ENCODE measurements around the gene KDM4C. TPM values are rescaled to one million over a fixed set of nuclear protein-coding genes. Genes with fewer than 3 reads are reported as not detected.

Gene KDM4C
- total and polyA plus RNA-seq, 2 of the 13 experiments (the other 11 are each of a cell fraction or from before 2014, with no cell fraction given), result 19.4 to 23.6 TPM

DNA sequence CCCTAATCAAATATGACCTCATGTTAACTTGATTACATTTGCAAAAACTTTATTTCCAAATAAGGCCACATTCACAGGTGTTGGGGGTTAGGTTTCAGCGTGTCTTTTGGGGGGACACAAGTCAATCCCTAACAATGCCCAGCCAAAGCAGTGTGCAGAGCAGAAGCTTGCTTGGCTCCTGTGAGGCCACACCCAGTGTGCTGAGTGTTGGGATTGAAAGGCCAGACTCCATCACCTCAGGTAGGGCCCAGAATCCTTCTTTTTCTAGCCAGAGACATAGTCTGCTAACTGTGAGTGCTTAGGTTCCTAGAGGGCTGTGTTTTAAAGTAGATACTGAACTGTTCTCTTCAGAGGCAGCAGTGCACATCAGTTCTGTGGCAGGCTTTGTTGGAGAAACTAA lies 27.9 kb downstream of the KDM4C start:
- DNase-seq (ENCODE audit: low spot score) (no peak), ATAC-seq (no peak), FAIRE-seq (no peak)
- in situ Hi-C loops (cut with HindIII; ENCODE audit: extremely low pct_ligation_motif_present, low pct_unique_long_range_greater_than_20kb), result no loop called here
- WGBS (ENCODE audit: low lambda C conversion rate), result 71% methylated on average over 1 of the region's 1 CpG
- Histone ChIP-seq H3K27ac (ENCODE audit: extremely low read length, insufficient read depth, low read length) (peak overlapping the region; percentile 93), H3K79me2 (ENCODE audit: insufficient read depth, low read length) (peaks cover 87% of the 10 kb centered on the region), H3K36me3 (replicated peaks in 1 of 2; ENCODE audit: control insufficient read depth in 1 of 2, insufficient read depth in 2 of 2, low read length in 2 of 2) (no peaks in the 10 kb centered on the region), H3K4me3 (replicated peaks in 1 of 3; ENCODE audit: insufficient read depth in 1 of 3, low read depth in 2 of 3, low read length in 3 of 3) (no peak overlapping the region), H3K27me3 (ENCODE audit: control insufficient read depth in 1 of 2, insufficient read depth in 2 of 2, low read length in 2 of 2) (no peaks in the 10 kb centered on the region; a peak in 1 of 5 replicates), H3K9me3 (ENCODE audit: low read length) (no peaks in the 10 kb centered on the region), H3K4me2 (ENCODE audit: low read depth, low read length) (0 out of 2 replicates have a peak overlapping the region, but pooled peaks have one; percentile 8), H4K20me1 (ENCODE audit: insufficient read depth, low read length) (no peaks in the 10 kb centered on the region), H3K4me1 (ENCODE audit: insufficient read depth, low read length) (peaks cover 98% of the 10 kb centered on the region), H2AFZ (ENCODE audit: low read length) (no peak overlapping the region), H3K9ac (ENCODE audit: insufficient read depth, low read depth, low read length) (no peak overlapping the region; the same call in 1 of the 2 replicates)
- no TSS peak for BruUV-seq (replicated peaks)
- CTCF ChIA-PET (ENCODE audit: low intra/inter-chr PET ratio, low total read pairs), result no interaction called here
- no peak for TF ChIP-seq HIVEP1 (CRISPR knock-in tag; IDR thresholded peaks at IDR 0.05)
- peak; percentile 18; the same call in 1 of the 2 replicates for TF ChIP-seq SAP130 (CRISPR knock-in tag; IDR thresholded peaks at IDR 0.05; ENCODE audit: low read depth)
- intact Hi-C loops (cut with micrococcal nuclease; ENCODE audit: unreplicated experiment), result no loop called here
- POLR2A ChIA-PET, result interaction anchor here (1.1 to 11.2 kb wide), 2 partner anchors 28 to 70 kb away, joined by 5 to 130 read pairs; partner anchors contain the start of gene KDM4C

DNA sequence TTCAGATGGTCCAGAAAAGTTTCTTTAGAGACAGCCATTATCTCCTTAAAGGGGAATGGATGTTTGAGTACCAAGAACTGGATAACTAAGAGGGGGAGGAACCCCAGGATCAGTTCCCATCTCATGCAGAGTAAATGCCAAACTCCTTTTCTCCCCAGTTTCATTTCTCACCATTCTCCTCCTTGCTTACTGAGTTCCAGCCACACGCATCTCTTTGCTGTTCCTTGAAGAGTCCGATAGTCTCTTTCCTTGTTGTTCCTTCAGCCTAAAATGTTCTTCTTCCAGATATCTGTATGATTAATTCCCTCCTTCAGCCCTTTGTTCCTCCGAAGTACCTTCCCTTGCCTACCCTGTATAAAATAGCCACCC lies 30.0 kb downstream of the KDM4C start:
- intact Hi-C loops (cut with micrococcal nuclease; ENCODE audit: unreplicated experiment), result loop anchor here (1.0 kb wide), 1 partner anchor 30 kb away; the partner anchor contains the start of gene KDM4C
- H2AFZ ChIP-seq (ENCODE audit: low read length), result no peak overlapping the region
- peak overlapping the region; percentile 100 for H3K4me2 ChIP-seq (ENCODE audit: low read depth, low read length)
- peaks cover 86% of the 10 kb centered on the region for H3K79me2 ChIP-seq (ENCODE audit: insufficient read depth, low read length)
- DNase-seq (ENCODE audit: low spot score) (no peak), FAIRE-seq (no peak), ATAC-seq (peak; percentile 7)
- no peaks in the 10 kb centered on the region for H3K9me3 ChIP-seq (ENCODE audit: low read length)
- in situ Hi-C loops (cut with HindIII; ENCODE audit: extremely low pct_ligation_motif_present, low pct_unique_long_range_greater_than_20kb), result no loop called here
- no peaks in the 10 kb centered on the region; a peak in 1 of 5 replicates for H3K27me3 ChIP-seq (ENCODE audit: control insufficient read depth in 1 of 2, insufficient read depth in 2 of 2, low read length in 2 of 2)
- POLR2A ChIA-PET, result interaction anchor here (0.8 to 2.1 kb wide), 5 partner anchors 10 to 73 kb away, joined by 3 to 8 read pairs (median 4); partner anchors contain the start of gene KDM4C
- CTCF ChIA-PET (ENCODE audit: low intra/inter-chr PET ratio, low total read pairs), result no interaction called here
- WGBS (ENCODE audit: low lambda C conversion rate), result 2% methylated on average over 3 of the region's 3 CpGs
- peak overlapping the region; percentile 85 for H3K9ac ChIP-seq (ENCODE audit: insufficient read depth, low read depth, low read length)
- peak overlapping the region; percentile 93 for H3K27ac ChIP-seq (ENCODE audit: extremely low read length, insufficient read depth, low read length)
- no peaks in the 10 kb centered on the region for H4K20me1 ChIP-seq (ENCODE audit: insufficient read depth, low read length)
- peaks cover 95% of the 10 kb centered on the region for H3K4me1 ChIP-seq (ENCODE audit: insufficient read depth, low read length)
- peaks cover 0 to 3% of the 10 kb centered on the region in 2 experiments; a peak in 2 of 5 replicates for H3K36me3 ChIP-seq (replicated peaks in 1 of 2; ENCODE audit: control insufficient read depth in 1 of 2, insufficient read depth in 2 of 2, low read length in 2 of 2)
- peak overlapping the region; percentile 48 to 76 (median 52) for H3K4me3 ChIP-seq (replicated peaks in 1 of 3; ENCODE audit: insufficient read depth in 1 of 3, low read depth in 2 of 3, low read length in 3 of 3)
- BruUV-seq (replicated peaks), result TSS peak; percentile 97
- TF ChIP-seq, protein P1, sequence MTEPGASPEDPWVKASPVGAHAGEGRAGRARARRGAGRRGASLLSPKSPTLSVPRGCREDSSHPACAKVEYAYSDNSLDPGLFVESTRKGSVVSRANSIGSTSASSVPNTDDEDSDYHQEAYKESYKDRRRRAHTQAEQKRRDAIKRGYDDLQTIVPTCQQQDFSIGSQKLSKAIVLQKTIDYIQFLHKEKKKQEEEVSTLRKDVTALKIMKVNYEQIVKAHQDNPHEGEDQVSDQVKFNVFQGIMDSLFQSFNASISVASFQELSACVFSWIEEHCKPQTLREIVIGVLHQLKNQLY (CRISPR knock-in tag; IDR thresholded peaks at IDR 0.05), result no peak
- TF ChIP-seq ZNF543 (CRISPR knock-in tag; IDR thresholded peaks at IDR 0.05), result peak; percentile 8; the same call in 1 of the 2 replicates
- TF ChIP-seq ZNF460 (CRISPR knock-in tag; IDR thresholded peaks at IDR 0.05; ENCODE audit: borderline replicate concordance), result no peak
- no peak for TF ChIP-seq ATF7 (IDR thresholded peaks at IDR 0.05)
- TF ChIP-seq ATF7 (CRISPR knock-in tag; IDR thresholded peaks at IDR 0.05), result no peak
- TF ChIP-seq, protein P2, sequence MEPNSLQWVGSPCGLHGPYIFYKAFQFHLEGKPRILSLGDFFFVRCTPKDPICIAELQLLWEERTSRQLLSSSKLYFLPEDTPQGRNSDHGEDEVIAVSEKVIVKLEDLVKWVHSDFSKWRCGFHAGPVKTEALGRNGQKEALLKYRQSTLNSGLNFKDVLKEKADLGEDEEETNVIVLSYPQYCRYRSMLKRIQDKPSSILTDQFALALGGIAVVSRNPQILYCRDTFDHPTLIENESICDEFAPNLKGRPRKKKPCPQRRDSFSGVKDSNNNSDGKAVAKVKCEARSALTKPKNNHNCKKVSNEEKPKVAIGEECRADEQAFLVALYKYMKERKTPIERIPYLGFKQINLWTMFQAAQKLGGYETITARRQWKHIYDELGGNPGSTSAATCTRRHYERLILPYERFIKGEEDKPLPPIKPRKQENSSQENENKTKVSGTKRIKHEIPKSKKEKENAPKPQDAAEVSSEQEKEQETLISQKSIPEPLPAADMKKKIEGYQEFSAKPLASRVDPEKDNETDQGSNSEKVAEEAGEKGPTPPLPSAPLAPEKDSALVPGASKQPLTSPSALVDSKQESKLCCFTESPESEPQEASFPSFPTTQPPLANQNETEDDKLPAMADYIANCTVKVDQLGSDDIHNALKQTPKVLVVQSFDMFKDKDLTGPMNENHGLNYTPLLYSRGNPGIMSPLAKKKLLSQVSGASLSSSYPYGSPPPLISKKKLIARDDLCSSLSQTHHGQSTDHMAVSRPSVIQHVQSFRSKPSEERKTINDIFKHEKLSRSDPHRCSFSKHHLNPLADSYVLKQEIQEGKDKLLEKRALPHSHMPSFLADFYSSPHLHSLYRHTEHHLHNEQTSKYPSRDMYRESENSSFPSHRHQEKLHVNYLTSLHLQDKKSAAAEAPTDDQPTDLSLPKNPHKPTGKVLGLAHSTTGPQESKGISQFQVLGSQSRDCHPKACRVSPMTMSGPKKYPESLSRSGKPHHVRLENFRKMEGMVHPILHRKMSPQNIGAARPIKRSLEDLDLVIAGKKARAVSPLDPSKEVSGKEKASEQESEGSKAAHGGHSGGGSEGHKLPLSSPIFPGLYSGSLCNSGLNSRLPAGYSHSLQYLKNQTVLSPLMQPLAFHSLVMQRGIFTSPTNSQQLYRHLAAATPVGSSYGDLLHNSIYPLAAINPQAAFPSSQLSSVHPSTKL (CRISPR knock-in tag; IDR thresholded peaks at IDR 0.05), result no peak
- no peak for TF ChIP-seq ZNF598 (CRISPR knock-in tag; IDR thresholded peaks at IDR 0.05; ENCODE audit: borderline replicate concordance)
- no peak for TF ChIP-seq POLR2A (IDR thresholded peaks at IDR 0.05; ENCODE audit: insufficient read depth in 1 of 2, low read depth in 2 of 2, low read length in 2 of 2)
- TF ChIP-seq HDAC6 (IDR thresholded peaks at IDR 0.05; ENCODE audit: low read depth, low read length), result no peak
- no peak for TF ChIP-seq ZNF121 (CRISPR knock-in tag; IDR thresholded peaks at IDR 0.05)
- no peak for TF ChIP-seq ZNF530 (CRISPR knock-in tag; IDR thresholded peaks at IDR 0.05; ENCODE audit: low read depth)
- TF ChIP-seq RAD51 (IDR thresholded peaks at IDR 0.05; ENCODE audit: borderline replicate concordance), result 0 out of 2 replicates have a peak, but pooled peaks have one; percentile 7
- no peak for TF ChIP-seq SIX4 (CRISPR knock-in tag; IDR thresholded peaks at IDR 0.05)
